OCI-LY1 (cell line): ENCODE data around the gene CHRNG.
"Not testable (repeated sequence)": the region's sequence is repeated elsewhere in the genome, so short reads cannot be mapped to it uniquely, and the experiment has no call there.

ENCODE experiments used
- H2AFZ ChIP-seq: fragments of 200-600 bp; sonication (generic), shearing (Covaris generic); 2 replicates; pipeline ENCODE4 v1.6.0; 2014; ENCODE audit warnings: antibody characterized with exemption, mild to moderate bottlenecking, low read length
- H3F3A ChIP-seq: fragments of 200-600 bp; sonication (generic), shearing (Covaris generic); 2 replicates; pipeline ENCODE4 v1.6.0; 2014; ENCODE audit warnings: mild to moderate bottlenecking, antibody characterized with exemption, low read length, moderate library complexity; ENCODE audit not compliant: insufficient read depth
- H3K27ac ChIP-seq: fragments of 200-600 bp; sonication (generic); 2 replicates; pipeline ENCODE4 v1.5.1; 2014; ENCODE audit warnings: low read length, mixed run types, mild to moderate bottlenecking, low read depth; ENCODE audit not compliant: poor library complexity, severe bottlenecking
- H3K27me3 ChIP-seq: fragments of 200-600 bp; sonication (generic); 2 replicates; pipeline ENCODE4 v1.6.0; 2014; ENCODE audit warnings: antibody characterized with exemption, mild to moderate bottlenecking, low read length, moderate library complexity; ENCODE audit not compliant: insufficient read depth
- H3K36me3 ChIP-seq: fragments of 200-600 bp; sonication (generic); 2 replicates; pipeline ENCODE4 v1.6.1; 2014; ENCODE audit warnings: mild to moderate bottlenecking, antibody characterized with exemption, low read length, moderate library complexity, mixed read lengths; ENCODE audit not compliant: insufficient read depth
- H3K4me1 ChIP-seq: fragments of 200-600 bp; sonication (generic); 2 replicates; pipeline ENCODE4 v1.5.1; 2014; ENCODE audit warnings: mild to moderate bottlenecking, low read length, moderate library complexity; ENCODE audit not compliant: insufficient read depth, severe bottlenecking
- H3K4me2 ChIP-seq: fragments of 200-600 bp; sonication (generic), shearing (Covaris generic); 2 replicates; pipeline ENCODE4 v1.6.1; 2014; ENCODE audit warnings: low read length
- H3K4me3 ChIP-seq: fragments of 200-600 bp; sonication (generic); 2 replicates; pipeline ENCODE4 v1.5.1; 2014; ENCODE audit warnings: low read length, low read depth, mild to moderate bottlenecking, mixed read lengths; ENCODE audit not compliant: poor library complexity, severe bottlenecking
- H3K79me2 ChIP-seq: fragments of 200-600 bp; shearing (Covaris generic); 2 replicates; pipeline ENCODE4 v1.6.1; 2016; ENCODE audit warnings: mixed run types, low read length, mixed read lengths; ENCODE audit not compliant: insufficient read depth
- H3K9ac ChIP-seq: fragments of 200-600 bp; sonication (generic), shearing (Covaris generic); 2 replicates; pipeline ENCODE4 v1.6.1; 2014; ENCODE audit warnings: mild to moderate bottlenecking, low read length, mixed read lengths
- H3K9me2 ChIP-seq: fragments of 200-600 bp; sonication (generic), shearing (Covaris generic); 2 replicates; pipeline ENCODE4 v1.6.1; 2014; ENCODE audit warnings: low read depth, mild to moderate bottlenecking, low read length, mixed read lengths
- H3K9me3 ChIP-seq: fragments of 200-600 bp; shearing (Covaris generic); 2 replicates; pipeline ENCODE4 v1.6.1; 2014; ENCODE audit warnings: low read length, mixed read lengths
- H4K20me1 ChIP-seq: fragments of 200-600 bp; sonication (generic), shearing (Covaris generic); 2 replicates; pipeline ENCODE4 v1.6.0; 2016; ENCODE audit warnings: mild to moderate bottlenecking, low read length; ENCODE audit not compliant: insufficient read depth
- EZH2 ChIP-seq: fragments of 200-600 bp; sonication (generic), shearing (Covaris generic); IDR thresholded peaks from 2 replicates; pipeline ENCODE4 v1.8.0; 2017; ENCODE audit warnings: borderline replicate concordance, mixed run types, mild to moderate bottlenecking, antibody characterized with exemption, low read length, moderate library complexity, mixed read lengths
- TF ChIP-seq, protein P1 (sequence below): fragments of 200-600 bp; sonication (generic), shearing (Covaris generic); IDR thresholded peaks from 2 replicates; pipeline ENCODE4 v1.5.1; 2017; ENCODE audit warnings: mild to moderate bottlenecking, antibody characterized with exemption, low read length, moderate library complexity, mixed read lengths

Gene CHRNG

DNA sequence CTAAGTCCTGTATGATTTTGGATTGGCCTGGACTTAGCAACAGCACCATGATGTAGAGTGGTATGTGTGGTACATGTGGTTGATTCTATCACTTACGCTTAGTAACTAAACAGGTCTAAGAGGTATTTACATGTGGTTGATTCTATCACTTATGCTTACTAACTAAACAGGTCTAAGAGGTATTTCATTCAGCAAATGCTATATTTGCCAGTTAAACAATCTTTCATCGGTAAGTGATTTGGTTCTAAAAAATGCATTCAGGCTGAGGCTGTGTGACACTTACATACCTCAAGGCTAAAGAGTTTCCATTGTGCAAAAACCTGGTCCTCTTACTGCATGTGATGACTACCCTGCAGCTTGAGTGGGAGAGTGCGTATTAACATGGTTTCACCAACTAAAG is 24.1 kb downstream of the CHRNG start:
- H2AFZ ChIP-seq: no peak overlapping the region
- no peak overlapping the region for H3K27ac ChIP-seq
- no peaks in the 10 kb centered on the region for H3K79me2 ChIP-seq
- H3K4me1 ChIP-seq: no peaks in the 10 kb centered on the region
- no peaks in the 10 kb centered on the region for H3K9me2 ChIP-seq
- H3K4me2 ChIP-seq: no peak overlapping the region
- no peaks in the 10 kb centered on the region for H3F3A ChIP-seq
- H4K20me1 ChIP-seq: no peaks in the 10 kb centered on the region
- H3K27me3 ChIP-seq: no peaks in the 10 kb centered on the region
- no peak overlapping the region for H3K9ac ChIP-seq
- no peak overlapping the region for H3K4me3 ChIP-seq
- no peak for TF ChIP-seq EZH2
- TF ChIP-seq, protein P1, sequence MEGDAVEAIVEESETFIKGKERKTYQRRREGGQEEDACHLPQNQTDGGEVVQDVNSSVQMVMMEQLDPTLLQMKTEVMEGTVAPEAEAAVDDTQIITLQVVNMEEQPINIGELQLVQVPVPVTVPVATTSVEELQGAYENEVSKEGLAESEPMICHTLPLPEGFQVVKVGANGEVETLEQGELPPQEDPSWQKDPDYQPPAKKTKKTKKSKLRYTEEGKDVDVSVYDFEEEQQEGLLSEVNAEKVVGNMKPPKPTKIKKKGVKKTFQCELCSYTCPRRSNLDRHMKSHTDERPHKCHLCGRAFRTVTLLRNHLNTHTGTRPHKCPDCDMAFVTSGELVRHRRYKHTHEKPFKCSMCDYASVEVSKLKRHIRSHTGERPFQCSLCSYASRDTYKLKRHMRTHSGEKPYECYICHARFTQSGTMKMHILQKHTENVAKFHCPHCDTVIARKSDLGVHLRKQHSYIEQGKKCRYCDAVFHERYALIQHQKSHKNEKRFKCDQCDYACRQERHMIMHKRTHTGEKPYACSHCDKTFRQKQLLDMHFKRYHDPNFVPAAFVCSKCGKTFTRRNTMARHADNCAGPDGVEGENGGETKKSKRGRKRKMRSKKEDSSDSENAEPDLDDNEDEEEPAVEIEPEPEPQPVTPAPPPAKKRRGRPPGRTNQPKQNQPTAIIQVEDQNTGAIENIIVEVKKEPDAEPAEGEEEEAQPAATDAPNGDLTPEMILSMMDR: no peak
- H3K9me3 ChIP-seq: no peaks in the 10 kb centered on the region
- H3K36me3 ChIP-seq: peaks cover 89% of the 10 kb centered on the region

DNA sequence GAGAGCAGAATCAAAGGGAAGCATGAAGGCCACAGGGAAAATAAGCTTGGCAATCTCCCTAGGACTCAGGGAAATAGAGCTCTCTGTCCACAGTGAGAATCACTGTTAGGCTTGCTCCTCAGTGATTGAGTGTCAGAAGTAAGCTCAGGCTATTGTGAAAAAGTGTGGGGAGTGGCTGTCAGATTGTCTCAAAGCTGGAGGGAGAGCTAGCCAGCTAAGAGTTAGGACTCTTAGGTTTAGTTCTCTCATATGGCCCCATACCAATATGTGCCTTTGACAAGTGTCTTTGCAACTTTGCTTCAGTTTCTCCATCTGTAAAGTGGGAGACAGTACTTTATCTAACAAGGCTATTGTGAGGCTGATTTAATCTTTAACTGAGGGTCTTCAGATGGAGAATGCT is 28.2 kb downstream of the CHRNG start:
- no peaks in the 10 kb centered on the region for H3F3A ChIP-seq
- no peak overlapping the region for H3K4me2 ChIP-seq
- H3K4me3 ChIP-seq: no peak overlapping the region
- TF ChIP-seq, protein P1: no peak
- no peak for TF ChIP-seq EZH2
- no peaks in the 10 kb centered on the region for H3K9me2 ChIP-seq
- no peak overlapping the region for H3K27ac ChIP-seq
- H3K4me1 ChIP-seq: no peaks in the 10 kb centered on the region
- peaks cover 88% of the 10 kb centered on the region for H3K36me3 ChIP-seq
- no peak overlapping the region for H3K9ac ChIP-seq
- H3K27me3 ChIP-seq: no peaks in the 10 kb centered on the region
- H3K9me3 ChIP-seq: no peaks in the 10 kb centered on the region
- H4K20me1 ChIP-seq: no peaks in the 10 kb centered on the region
- H2AFZ ChIP-seq: no peak overlapping the region
- H3K79me2 ChIP-seq: no peaks in the 10 kb centered on the region

DNA sequence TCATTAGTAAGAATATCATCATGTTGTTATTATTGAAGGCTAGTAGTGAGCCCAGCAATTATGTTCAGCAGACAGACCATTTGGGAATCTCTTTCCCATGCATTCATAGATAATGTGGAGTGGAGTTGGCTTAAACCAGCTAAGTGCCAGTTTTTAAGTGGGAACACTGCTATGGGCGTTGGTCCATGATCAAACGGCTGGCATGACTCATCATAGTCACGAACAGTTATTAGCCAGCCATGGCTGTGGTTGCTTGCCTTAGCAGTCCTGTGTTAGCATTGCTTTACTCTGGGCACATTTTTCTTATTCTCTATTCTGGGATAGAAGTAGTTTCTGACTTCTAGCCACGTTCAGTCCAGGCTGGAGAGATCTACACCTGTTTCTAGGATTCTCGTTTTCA is 28.7 kb downstream of the CHRNG start:
- H3K9me3 ChIP-seq: no peaks in the 10 kb centered on the region
- no peaks in the 10 kb centered on the region for H3K4me1 ChIP-seq
- no peaks in the 10 kb centered on the region for H3K9me2 ChIP-seq
- H3K27me3 ChIP-seq: no peaks in the 10 kb centered on the region
- TF ChIP-seq EZH2: no peak
- peaks cover 88% of the 10 kb centered on the region for H3K36me3 ChIP-seq
- no peak overlapping the region for H3K4me2 ChIP-seq
- H3K4me3 ChIP-seq: no peak overlapping the region
- no peak overlapping the region for H3K27ac ChIP-seq
- H4K20me1 ChIP-seq: no peaks in the 10 kb centered on the region
- H3F3A ChIP-seq: no peaks in the 10 kb centered on the region
- H2AFZ ChIP-seq: no peak overlapping the region
- no peak overlapping the region for H3K9ac ChIP-seq
- no peaks in the 10 kb centered on the region for H3K79me2 ChIP-seq

DNA sequence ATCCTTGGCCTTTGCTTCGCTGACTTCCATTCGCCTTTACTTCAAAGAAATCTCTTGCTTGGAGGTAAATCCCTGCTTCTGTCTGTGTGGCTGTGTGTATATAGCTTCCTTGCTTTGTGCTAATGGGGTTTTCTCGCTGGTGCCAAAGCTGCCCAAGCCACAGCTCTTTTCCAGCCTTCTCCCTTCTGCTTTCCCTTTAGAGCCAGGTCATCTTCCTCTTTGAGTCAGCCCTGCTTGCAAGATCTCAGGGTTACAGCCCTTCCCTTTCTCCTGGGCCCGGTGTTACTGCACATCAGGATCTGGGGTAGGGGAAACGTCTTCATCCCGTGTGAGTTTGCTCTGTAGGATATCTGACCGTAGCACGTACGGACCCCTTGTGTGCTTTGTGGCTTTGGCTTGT is 30.0 kb downstream of the CHRNG start:
- Histone ChIP-seq H3K4me1 (no peaks in the 10 kb centered on the region), H3K4me2 (no peak overlapping the region), H4K20me1 (no peaks in the 10 kb centered on the region), H3K4me3 (no peak overlapping the region), H2AFZ (no peak overlapping the region), H3K27ac (no peak overlapping the region), H3K79me2 (no peaks in the 10 kb centered on the region), H3K9me2 (no peaks in the 10 kb centered on the region), H3K36me3 (peaks cover 87% of the 10 kb centered on the region), H3K27me3 (no peaks in the 10 kb centered on the region), H3F3A (no peaks in the 10 kb centered on the region), H3K9ac (no peak overlapping the region), H3K9me3 (no peaks in the 10 kb centered on the region)
- TF ChIP-seq, protein P1: no peak
- TF ChIP-seq EZH2: no peak

DNA sequence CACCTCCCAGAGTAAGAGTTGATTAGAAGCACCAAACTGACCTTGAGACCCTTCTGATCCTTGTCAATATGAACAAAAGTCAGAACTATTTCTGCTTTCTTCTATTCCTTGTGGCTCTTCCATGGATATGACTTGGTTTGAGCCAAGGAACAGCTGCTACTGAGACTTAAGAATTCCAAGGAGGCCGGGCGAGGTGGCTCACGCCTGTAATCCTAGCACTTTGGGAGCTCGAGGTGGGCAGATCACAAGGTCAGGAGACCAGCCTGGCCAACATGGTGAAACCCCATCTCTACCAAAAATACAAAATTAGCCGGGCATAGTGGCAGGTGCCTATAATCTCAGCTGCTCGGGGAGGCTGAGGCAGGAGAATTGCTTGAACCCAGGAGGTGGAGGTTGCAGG is 31.0 kb downstream of the CHRNG start:
- H2AFZ ChIP-seq, H3K27ac ChIP-seq, H3K27me3 ChIP-seq, H3K4me1 ChIP-seq, H3K79me2 ChIP-seq, H3K9me3 ChIP-seq, H3K4me3 ChIP-seq, H3F3A ChIP-seq, H3K4me2 ChIP-seq, H4K20me1 ChIP-seq, H3K9ac ChIP-seq, H3K9me2 ChIP-seq: not testable (repeated sequence)
- peaks cover 81% of the 10 kb centered on the region for H3K36me3 ChIP-seq
